Measurements from ENCODE around the gene RNF26. TPM values are rescaled to one million over a fixed set of nuclear protein-coding genes. Genes with fewer than 3 reads are reported as not detected.
"Not testable (repeated sequence)": the region's sequence is repeated elsewhere in the genome, so short reads cannot be mapped to it uniquely, and the experiment has no call there.

RNF26 gene
- total RNA-seq, 1 donor from 2014 or later = 16.3 TPM

DNA sequence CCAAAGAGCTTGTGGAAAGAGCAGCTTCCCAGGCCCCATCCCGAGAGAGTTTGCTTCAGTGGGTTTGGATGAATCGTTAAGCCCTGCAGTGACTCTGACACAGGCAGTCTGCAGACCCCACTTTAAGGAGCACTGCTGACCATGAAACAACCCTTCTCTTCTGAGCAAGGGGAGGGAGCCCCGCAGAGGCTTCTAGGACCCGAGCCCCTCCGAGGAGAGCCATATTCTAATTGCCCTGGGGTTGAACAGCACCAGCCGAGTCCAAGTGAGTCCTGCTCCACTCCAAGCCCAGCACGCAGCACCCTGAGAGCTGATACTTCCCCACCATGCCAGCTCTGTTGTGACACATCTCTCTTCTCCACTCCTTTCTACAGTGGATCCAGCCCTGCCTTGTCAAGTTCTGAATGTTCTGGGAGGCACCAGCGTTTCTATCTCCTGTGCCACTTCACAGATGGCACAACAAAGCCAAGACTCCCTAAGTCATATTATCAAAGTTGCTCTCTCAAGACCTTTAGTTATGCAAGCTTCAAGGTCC lies 36.8 kb downstream of the RNF26 start:
- no peak for DNase-seq (ENCODE audit: low read depth)

DNA sequence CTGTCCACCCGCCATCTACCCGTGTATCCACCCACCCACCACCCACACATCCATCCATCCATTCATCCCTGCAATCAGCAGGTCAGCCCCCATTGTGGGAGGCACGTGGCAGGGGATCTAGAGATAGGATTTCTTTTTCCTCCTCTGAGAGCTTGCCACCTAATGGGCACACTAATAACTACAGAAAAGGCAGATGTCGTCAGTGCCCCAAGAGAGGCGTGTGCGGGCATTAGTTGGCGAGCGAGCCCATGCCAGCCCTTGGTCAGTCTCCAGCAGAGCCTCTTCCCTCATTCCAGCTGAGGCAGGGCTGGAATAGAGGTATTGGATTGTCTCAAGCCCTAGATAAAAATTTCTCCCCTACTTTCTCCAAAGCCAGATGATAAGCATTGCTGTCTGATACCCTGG lies 37.5 kb downstream of the RNF26 start:
- peak; percentile 52 for DNase-seq (ENCODE audit: low read depth)

DNA sequence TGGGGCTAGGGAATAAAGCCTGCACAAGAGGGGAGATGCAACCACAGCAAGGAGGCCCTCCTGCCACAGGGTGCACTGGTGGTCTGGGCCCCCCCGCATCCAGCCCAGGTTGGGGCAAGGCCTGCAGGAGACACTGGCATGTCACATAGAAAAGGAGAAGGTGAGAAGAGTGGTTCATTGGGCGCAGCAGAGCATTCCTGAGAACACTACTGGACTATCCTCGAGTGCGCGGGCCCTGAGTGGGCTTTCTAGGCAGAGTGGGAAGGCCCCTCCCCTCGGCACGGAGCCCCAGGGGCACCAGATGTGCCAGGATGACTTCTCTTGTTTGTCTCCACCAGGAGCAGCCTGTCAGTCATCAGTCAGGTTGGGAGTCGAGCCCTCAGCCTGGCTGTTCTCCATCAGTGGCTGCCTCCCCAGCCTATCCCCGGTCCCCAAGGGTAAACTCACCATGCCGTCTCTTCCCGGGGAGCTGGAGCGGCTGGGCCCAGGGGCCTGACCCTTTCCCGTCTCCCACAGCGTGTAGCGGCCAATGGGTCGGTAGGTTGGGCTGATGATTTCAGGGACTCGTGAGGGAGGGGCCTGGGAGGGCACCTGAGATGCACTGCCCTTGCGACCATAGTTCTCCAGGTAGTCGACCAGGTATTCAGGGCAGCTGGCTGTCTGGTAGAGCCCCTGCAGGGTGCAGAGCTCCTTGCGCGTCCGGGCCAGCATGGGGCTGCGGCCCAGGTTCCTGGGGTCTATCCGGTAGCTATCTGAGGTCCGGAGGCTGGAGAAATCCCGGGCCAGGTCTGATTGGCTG lies 38.1 kb downstream of the RNF26 start:
- DNase-seq (ENCODE audit: low read depth) = no peak

DNA sequence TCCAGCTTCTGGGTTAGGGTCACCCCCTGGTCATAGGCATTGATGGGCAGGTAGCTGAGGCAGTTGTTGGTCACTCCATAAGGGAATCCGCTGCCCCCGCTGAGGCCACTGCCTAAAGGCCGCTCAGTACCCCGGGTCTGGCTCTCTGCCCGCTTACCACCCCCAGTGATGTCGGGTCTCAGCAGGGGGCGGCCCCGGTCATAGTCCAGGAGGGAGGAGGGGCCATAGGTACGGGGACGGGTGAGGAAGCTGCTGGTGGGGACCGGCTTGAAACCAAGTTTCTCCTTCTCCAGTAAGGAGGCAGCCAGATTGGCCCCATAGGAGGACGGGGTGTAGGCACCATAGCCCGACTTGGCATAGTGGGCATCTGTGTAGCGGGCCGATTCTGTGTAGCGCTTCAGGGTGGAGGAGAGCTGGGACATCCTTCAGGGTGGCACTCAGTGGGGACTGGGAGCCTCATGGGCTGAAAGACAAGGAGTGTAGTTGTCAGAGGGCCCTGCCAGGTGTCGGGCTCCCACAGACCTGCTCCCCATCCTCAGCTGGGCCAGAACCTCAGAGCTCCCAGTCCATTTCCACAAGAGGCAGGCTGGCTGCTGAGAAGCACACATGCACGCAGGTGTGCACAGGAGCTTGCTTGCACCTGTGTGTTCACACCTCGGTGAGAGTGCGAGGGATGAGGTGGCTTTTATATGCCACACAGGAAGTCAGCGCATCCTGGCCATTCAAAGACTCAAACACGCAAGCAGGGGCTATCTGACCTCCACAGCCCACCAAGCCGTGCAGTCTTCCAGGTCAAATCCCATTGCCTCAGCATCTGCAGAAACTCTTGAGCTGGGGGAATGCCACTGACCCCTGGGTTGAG lies 39.0 kb downstream of the RNF26 start:
- no peak for DNase-seq (ENCODE audit: low read depth)

DNA sequence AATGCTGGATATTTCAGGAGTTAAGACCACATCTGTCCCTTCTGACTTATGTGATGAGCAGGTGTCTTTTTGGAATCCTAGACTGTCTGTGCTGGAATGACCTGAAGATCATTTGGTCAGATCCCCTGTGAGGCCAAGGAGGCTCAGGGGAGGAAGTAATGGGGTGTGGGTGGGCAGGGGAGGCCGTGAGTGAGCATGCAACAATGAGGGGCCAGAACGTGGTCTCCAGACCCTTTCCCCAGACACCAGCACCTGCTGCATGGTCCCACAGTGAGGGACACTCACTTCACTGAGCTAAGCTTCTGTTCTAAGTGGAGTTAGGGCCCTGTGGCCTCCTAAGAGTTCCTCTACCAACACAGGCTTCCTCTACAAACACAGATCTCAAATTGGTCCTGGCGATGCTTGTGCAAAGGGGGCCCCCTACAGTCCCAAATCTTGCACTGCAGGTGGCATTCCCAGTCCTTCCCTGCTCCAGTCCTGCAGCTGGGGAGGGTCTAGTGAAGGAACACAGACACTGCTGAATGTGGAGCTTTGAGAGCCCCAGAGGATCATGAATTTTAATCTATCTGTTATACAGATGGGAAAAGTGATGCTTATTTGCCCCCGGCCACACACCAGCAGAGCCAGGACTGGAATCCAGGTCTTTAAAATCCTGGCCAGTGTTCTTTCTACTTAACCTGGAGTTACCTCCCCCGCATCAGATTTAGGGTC lies 39.7 kb downstream of the RNF26 start:
- DNase-seq (ENCODE audit: low read depth) = peak; percentile 66

DNA sequence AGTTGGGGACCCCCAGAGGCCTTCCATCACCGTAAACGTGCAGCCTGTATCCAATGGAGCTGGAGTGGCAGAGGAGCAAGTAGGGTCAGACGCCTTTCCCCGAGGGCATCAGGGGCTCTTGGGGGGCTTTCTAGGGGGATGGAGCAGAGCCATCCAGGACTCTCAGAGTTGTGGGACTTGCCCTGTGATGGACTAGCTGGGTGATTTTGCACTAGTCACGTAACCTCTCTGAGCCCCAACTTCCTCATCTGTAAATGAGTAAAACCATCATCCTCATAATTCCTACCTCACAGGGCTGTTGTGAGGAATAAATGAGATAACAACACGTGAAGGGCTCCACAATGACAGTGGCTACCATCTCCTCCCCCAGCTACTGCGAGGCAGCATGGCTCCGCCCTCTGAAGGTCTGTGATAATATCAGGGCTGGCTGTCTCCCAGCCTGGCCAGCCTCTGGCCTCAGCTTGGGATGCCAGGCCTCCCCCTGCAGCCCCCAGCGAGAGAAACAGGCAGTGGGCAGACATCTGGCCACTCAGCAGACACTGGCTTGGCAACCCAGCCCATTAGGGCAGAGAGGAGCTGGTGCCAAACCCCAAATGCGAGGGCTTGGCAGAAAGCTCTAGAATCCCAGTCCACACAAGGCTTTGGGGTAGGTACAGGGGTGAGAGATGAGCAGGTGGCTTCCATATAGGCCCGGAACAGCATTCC lies 40.5 kb downstream of the RNF26 start:
- no peak for DNase-seq (ENCODE audit: low read depth)

DNA sequence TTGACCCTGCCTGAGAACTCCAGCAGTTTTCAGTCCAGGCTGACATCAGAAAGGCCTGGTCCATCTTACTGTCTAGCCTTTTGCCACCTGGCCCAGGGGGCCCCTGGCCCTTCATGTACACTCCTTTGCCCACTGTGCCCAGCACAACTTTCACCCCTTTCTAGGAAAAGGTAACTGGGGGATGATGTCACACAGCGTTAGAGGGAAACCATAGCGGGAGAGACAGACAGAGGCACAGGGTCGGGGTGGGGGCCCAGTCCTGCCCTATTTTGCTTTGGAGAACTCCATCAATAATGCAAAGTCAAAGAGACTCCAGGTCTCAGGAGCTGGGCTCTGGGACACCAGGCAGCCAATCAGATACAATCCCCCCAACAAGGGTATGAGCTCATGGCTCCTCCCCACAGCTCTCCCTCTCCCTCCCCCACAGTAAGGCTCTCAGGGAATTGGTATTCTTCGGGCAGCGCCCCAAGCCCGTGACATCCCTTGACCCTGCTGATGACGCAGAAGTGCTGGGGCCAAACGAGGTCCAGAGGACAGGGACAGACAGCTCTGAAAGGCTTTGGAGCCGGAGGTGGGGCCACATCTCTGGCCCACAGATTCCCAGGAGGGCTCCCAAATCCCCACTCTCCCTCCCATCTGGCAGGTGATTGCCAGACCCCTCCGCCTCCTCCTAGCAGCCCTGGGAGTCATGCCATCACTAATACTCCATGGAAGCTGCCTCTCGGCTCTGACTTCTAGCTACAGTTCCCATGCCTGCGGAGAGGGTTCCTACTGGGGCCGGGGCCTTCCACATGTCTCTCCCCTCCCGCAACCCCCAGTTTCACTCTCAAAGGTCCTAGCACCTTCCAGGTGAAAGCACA lies 41.2 kb downstream of the RNF26 start:
- no peak for DNase-seq (ENCODE audit: low read depth)

DNA sequence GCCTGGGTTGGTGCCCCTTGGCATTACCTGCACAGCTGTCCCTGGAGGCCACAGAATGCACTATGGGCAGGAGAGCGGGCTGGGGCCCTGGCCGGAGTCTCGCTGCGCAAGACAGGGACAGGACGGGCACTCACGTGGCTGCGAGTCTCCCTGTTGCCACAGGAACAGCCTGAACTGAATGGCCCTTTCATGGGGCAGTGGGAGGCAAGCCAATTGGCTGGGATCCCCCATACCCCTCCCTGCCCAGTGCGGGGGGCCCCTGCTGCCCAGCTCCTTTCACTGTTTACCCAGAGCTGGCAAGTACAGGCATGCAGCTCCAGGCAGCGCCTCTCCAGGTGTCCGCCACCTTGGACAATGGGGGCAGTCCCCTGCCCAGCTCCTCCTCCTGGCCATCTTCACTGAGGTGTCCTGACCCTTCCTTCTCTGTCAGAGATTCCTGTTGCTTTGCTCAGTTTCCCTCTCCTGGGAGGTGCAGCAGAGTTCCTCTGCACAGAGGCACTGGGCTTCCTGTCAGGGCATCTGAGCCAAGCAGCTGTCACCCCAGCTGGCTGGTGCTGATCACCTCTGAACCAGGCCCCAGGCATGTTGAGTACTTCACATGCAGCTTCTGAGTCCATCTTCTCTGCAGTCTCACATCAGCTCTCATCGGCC lies 42.0 kb downstream of the RNF26 start:
- no peak for DNase-seq (ENCODE audit: low read depth)

DNA sequence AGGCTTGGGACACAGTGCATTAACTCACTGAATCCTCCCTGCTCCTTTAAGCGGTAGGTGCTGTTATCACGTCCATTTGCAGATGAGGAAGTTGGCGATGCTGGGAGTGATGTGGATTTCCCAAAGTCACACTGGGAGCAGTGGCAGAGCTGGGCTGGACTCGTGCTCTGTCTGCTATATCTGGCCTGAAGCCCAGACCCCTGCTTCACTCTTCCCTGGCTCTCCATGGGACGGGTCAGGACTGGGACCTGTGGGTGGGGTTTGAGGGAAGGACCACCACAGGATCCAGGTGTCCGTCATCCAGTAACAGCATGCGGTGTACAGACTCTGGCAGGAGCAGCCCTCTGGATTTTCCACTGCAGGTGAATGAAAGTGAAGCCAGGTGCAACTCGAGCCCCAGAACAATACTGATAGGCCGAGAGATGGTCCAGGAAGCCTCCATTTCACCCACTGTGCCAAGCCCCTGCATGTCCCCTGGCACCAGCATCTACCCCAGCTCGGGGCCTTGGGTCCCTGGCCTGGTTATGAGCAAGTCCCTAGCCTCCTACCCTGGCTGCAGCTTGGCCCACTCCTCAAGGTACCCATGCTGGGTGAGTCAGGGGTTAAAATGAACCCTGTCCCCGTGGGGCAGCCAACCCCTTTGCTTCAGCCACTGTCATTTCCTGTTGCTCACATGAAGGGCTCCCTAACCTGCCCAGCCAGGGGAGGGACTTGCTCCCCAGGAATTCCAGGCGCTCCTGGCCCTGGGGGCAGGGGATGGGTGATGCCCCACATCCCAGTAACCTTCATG lies 43.0 kb downstream of the RNF26 start:
- DNase-seq (ENCODE audit: low read depth) = no peak

DNA sequence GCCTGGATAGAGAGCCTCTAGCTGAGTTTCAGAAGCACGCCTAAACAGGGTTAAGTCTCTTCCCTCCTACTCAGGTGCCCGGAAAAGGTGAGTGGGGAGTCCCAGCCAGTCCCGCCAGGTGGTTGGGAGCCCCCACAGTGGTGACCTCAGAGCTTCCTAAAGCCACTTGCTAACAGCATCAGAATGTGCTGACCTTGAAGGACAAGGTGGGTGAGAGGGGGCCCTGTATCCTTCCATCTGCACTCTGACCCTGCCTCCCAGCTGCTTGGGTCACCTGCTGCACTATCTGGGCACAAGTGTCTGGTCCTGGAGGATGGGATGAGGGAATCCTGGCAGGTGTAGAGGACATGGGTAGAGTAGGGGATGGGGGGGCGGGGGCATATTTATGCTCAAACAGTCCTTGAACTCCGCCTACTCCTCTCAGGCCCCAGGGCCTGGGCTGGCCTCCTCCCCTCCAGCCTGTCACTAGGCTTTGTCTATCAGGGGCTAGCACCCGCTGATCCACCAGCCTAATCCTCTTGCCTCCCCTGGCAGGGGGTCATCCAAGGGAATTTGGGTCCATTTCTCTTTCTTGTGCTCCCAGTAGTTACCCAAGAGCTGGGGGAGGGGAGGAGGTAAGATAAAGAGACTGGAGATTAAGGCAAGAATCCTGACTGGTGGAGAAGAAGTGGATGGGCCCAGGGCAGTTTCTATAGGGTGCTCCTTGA lies 43.8 kb downstream of the RNF26 start:
- no peak for DNase-seq (ENCODE audit: low read depth)

DNA sequence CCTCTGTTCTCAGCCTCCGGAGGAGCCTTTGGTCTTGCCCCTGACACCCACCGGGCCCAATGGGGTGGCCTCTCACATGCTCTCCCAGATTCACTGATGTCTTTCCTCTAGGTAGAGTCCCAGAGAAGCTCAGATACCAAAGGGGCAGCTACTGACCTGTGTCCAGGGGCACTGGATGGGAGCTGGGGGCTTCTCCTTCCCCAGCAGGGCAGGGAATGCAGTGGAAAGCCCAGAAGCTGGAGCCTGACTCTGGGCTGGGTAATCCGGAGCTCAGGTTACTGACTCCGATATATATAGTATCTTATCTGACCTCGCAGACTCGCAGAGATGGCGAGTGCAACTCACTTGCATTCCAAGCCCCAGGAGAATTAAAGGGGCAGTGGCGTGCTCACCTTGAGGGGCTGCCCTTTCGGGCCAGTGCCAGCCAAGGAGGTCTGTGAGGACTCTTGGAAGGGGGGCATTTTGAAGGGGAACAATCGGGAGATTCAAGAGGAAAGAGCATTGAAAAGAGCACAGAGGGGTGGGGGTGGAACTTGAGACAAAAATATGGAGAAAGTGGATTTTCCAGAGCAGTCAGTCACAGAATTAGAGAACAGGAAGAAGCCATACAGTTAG lies 44.6 kb downstream of the RNF26 start:
- DNase-seq (ENCODE audit: low read depth) = no peak

DNA sequence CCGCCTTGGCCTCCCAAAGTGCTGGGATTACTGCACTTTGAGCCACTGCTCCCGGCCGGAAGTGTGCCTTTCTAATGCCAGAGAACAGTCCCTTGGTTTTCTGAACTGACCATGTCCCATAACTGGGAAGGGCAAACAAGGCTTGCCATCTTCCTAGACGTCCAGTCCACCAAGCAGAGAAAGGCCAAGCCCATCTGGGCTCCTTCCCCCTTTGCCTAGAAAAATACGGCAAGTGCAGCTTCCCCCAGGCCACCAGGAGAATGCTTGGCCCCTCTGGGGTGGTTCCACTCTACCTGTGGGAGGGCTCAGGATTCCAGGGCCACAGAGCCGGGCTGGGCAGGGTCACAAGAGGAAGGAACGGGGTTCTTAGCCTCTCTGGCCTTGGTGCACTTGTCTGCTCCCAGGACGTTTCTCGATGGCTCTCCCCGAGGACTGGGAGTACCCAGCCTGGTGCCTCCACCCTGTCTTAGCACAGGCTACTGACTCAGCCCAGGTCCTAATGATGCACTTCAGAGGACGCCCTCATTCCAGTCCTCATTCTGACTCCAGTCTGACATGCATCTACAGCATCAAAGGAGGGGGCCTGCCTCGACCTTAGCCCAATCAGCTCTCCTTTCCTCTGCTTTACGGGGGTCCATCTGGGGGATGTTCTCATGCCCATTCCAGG lies 46.0 kb downstream of the RNF26 start:
- no peak for DNase-seq (ENCODE audit: low read depth)

DNA sequence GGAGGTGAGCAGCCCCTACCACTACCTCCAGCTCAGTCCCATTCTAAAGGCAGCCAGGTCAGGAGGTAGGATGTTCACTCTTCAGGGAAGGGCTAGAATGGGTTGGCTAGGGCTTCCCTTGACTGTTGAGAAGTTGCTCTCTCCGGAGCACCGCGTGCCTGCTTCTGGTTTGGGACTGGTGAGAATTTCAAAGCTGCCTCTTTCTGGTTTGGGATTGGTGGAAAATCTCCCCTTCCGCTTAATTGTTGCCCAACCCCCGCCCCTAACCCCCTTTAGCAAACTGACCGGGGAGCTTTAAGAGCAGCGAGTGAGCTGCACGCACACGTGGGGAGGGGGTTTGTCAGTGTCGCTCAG lies 46.5 kb downstream of the RNF26 start:
- no peak for DNase-seq (ENCODE audit: low read depth)

DNA sequence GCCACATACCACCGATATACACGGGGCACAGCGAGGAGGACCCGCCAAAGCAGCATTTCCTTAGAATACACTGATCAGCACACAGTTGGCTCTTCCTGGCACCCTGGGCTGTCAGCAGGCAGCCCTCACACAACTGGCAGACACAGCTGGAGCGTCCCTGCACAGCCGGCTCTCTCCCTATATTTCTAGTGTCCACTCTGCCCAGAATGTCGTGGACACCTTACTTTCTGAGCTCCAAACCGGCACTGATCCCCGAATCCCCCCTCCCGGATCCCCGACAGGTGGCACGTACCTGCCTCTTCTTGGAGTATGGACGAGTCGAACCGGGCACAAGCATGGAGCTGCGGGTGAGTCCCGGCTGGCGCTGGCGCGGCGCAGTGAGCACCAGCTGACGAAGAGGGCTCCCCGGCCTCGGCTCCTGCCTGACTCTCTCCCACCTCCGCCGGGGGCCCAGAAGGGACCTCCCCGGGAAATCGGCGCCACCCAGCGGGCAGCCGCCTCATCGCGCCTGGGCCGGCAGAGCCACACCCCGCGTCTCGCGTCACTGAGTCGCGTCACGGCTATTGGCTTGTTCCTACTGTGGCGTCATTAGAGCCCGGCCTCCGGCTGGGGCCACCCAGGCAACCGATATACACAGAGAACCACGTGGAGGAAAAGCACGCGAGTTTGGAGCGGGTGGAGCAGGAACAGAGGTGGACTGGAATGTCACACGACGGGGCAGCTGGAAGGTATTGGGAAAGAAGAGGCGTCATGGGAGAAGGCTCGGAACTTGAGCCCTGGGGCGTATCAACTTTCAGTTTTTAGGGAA lies 47.1 kb downstream of the RNF26 start, which contains the start of gene USP2:
Gene USP2, minus strand, starts transcription at position 510 of the 808 bp plus-strand sequence. CDS start 8,210 bp downstream, outside the sequence.
- DNase-seq (ENCODE audit: low read depth) = peak; percentile 95

DNA sequence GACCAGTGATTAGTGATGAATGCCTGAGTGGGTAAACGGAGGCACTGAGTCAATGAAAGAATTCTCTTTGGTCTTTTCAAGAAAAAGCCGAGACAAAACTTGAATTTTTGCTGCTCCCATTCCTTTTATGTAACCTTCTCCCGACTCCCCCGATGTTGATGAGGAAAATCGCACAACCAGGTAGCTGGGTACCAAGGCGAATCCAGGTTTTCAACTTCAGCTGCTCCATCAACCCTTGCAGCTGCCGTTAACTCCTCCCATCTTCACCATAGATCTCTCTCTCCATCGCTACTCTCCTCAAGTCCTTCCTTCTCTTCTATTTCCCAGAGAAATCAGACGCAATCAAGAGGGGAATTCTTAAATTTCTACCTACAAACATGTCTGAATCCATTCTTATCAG lies 47.8 kb downstream of the RNF26 start:
- no peak for DNase-seq (ENCODE audit: low read depth)

DNA sequence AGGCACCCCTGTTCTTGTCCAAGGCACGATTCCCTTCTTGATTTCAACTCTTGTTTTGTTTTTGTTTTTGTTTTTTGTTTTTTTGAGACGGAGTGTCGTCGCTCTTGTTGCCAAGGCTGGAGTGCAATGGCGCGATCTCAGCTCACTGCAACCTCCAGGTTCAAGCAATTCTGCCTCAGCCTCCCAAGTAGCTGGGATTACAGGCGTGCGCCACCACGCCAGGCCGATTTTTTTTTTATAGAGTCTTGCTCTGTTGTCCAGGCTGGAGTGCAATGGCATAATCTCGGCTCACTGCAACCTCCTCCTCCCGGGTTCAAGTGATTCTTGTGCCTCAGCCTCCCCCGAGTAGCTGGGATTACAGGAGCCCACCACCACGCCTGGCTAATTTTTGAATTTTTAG lies 48.2 kb downstream of the RNF26 start:
- not testable (repeated sequence) for DNase-seq (ENCODE audit: low read depth)

DNA sequence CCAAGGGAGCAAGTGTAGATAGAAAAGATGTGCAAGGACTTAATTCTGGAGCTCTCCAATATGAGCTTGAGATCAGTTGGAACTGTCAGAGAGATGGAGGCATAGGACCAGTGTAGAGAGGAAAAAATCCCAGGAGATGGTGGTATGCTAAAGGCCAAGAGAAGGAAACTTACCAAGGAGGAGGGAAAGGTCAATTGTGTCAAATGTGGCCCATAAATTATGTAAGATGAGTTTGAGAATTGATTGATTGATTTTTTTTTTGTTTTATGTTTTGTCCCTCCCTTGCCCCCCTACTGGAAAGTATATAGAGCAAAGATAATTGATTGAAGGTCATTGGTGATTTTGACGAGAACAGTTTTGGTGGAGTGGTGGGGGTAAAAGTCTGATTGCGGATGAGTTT lies 50.0 kb downstream of the RNF26 start:
- DNase-seq (ENCODE audit: low read depth) = no peak

All from renal cortical epithelial cell (primary cell).